ENCODE results near the gene GMPR.

Gene GMPR

GRCh38 chr6:16306334-16306733, 67.9 kb downstream of the GMPR start:
- no peak for DNase-seq

DNA sequence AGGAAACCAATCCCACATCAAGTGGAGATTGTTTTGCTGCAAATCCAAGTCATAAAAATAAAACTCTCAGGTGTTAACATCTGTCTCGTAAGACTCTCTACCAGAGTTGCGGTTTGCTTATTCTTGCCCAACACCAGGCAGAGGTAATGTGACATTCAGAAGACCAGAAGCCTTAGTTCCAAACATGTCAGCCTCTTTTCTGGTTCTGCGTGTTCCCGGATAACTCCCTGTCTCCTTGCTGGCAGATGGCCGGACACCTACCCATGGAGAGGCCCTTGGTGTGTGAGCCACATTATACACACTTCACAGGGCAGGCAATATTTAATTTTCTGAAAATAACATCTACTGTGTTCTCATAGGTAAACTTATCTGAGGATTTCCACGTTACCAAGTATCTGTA, 73.4 kb downstream of the GMPR start:
- DNase-seq, result no peak

DNA sequence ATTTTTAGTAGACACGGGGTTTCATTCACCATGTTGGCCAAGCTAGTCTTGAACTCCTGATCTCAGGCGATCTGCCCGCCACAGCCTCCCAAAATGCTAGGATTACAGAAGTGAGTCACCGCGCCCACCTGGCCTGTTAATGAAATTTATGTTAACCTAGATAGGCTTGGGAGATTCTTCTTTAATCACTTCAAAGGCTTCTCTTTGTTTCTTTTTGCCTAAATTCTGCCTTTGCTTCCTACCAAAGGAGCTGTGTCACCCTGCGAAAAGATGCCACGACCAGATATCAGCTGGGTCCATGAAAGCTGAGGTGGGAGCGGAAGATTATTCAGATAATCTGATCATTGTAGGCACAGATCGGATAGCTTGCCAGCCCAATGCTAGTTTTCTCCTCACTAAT, 75.3 kb downstream of the GMPR start:
- no peak for DNase-seq

DNA sequence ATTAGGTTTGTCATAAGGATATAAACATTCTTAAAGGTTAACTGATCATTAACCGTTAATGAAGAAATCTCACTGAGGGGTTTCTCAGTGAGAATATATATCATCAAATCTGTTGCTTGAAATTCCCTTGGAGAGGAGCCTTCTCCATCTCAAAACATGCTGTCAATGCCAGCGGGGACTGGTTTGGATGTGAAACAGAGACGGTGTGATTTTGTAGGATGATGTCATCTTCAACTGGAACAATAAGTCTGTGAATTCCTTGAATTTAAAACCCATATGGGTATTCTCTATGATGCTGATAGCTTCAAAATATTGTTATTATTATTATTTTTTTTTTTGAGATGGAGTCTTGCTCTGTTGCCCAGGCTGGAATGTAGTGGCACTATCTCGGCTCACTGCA, 75.9 kb downstream of the GMPR start:
- no peak for DNase-seq

GRCh38 chr6:16316741-16317251, 78.4 kb downstream of the GMPR start:
- DNase-seq, result peak; percentile 16

DNA sequence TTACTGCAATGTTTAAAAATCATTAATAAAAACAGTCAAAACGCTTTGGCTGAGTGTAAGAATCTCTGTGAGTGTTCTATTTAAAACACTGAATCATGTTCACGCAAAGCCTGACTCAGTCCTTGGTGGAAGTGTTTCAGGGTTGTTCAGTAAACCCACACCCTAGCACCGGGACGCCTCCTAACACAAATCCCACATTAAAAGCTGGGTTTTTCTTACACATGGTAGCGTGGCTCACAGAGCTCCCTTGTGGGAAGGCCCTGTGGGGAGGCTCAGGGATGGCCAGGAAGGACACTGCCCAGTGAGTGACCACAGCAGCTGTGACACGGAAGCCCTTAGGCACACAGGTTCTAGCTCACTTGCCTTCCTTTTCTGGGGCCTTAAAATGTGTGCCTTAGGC, 80.2 kb downstream of the GMPR start:
- DNase-seq, result no peak

DNA sequence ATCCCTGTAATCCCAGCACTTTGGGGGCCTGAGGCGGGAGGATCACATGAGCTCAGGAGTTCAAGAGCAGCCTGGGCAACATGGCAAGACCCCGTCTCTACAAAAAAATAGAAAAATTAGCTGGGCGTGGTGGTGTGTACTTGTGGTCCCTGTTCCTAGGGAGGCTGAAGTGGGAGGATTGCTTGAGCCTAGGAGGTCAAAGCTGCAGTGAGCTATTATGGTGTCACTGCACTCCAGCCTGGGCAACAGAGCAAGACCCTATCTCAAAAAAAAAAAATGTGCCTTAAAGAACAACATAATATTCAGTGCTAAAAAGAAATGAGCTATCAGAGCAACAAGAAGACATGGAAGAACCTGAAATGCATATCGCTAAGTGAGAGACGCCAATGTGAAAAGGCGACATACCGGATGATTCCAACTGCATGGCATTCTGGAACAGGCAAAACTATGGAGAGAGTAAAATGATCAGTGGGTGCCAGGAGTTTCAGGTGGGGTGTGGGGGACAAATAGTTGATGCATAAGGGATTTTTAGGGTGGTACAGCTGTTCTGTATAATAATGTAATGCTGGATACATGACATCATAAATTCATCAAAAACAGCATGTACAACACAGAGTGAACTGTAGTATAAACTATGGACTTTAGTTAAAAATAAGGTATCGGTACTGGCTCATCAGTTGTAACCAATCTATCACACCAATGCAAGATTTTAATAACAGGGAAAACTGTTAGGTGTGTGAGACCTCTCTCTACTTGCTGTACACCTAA, 80.8 kb downstream of the GMPR start:
- no peak for DNase-seq

GRCh38 chr6:16319813-16320532, 81.6 kb downstream of the GMPR start:
- peak; percentile 32 for DNase-seq

GRCh38 chr6:16320533-16321340, 82.3 kb downstream of the GMPR start:
- no peak for DNase-seq

GRCh38 chr6:16321341-16321710, 82.9 kb downstream of the GMPR start:
- no peak for DNase-seq

DNA sequence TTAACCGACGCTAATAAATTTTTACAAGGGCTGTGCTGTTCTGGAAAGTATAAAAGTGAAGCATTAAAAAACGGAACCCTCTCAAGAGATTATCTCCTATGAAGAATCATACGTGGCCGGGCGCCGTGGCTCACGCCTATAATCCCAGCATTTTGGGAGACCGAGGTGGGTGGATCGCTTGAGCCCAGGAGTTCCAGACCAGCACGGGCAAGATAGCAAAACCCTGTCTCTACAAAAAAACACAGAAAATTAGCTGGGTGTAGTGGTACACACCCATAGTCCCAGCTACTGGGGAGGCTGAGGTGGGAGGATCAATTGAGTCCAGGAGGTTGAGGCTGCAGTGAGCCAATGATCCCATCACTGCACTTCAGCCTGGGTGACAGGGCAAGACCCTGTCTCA, 83.4 kb downstream of the GMPR start:
- no peak for DNase-seq

DNA sequence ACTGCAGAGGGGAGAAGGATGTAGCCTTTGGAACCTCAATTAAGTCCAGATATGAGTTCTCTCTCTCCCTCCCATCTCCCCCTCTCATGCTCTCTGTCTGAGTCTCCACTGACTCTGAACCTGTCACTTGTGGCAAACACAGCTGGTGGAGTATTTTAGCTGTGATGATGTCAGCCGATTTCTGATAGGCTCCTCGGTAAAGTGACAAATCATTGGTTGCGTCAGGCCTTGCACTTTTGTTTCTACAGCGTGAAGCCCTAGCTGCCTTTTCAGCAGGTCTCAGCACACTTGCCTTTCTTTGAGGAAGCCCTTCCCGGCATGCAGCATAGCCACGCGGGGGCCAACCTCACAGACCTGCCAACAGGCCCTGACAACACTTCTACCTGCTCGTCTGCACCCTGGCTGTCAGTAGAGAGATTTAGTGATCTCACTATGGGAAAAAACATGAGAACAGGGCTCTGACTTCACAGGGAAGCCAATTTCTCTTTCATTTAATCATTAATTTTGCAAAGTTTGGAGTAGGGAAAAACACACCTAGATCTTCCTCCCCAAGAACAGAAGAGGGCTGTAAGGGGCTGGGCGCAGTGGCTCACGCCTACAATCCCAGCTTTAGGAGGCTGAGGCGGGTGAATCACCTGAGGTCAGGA, 84.4 kb downstream of the GMPR start:
- DNase-seq, result no peak

DNA sequence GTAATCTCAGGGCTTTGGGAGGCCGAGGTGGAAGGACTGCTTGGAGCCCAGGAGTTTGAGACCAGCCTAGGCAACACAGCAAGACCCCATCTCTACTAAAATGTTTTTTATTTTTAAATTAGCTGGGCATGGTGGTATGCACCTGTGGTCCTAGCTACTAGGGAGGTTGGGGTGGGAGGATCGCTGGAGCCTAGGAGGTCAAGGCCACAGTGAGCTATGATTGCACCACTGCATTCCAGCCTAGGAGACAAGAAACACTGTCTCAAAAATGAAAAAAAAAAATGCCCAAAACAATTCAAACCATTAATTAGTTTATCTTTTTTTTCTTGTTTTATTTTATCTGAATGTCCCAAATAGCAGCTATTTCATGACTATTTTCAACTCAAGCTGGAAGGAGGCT, 85.8 kb downstream of the GMPR start:
- no peak for DNase-seq

DNA sequence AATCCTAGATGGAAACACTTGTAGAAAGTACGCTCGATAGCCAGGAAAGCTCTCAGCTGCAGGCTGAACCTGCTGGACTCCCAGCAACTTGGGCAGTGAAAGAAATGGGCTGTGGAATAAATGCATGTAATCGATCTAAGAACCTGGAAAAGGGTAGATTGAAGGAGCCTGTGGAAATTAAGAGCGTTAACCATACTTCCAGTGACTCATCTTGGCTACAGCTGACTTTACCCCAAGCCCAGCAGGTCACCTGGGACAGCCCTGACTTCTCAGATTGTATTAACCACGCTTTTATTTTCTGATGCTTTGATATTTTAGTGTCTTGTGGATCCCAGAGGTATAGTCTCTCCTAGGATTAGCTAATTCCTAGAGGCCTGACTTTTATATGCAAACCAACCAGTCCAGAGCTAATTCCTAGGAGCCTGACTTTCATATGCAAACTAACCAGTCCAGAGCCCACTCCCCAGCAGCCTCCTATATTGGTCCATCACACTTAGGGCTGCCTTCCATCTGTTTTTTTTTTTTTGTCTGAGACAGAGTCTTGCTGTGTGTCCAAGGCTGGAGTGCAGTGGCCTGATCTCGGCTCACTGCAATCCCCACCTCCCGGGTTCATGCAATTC, 86.3 kb downstream of the GMPR start:
- DNase-seq, result no peak

DNA sequence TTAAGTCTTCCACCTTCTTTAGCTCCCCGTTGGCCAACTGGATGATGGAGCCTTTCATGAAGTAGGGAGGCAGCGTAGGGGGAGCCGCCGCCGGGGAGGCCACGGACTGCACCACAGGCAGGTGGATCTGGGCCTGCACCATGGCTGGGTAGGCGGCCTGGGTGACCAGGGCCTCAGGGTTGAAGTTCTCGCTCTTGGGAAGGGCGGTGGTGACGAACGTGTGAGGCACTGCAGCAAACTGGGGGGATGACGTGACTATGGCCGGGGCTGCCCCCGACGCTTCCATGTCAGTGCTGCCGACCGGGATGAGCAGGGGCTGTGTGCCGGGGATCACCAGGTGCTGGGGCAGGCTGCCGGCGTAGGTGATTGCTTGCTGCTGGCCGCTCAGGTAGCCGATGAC, 88.1 kb downstream of the GMPR start:
- DNase-seq, result no peak

GRCh38 chr6:16326971-16327776, 88.8 kb downstream of the GMPR start:
- DNase-seq, result no peak

- no peak for DNase-seq
Measured at GRCh38 chr6:16327777-16328325, 89.5 kb downstream of the GMPR start.

GRCh38 chr6:16329233-16329632, 90.8 kb downstream of the GMPR start:
- DNase-seq, result no peak

DNA sequence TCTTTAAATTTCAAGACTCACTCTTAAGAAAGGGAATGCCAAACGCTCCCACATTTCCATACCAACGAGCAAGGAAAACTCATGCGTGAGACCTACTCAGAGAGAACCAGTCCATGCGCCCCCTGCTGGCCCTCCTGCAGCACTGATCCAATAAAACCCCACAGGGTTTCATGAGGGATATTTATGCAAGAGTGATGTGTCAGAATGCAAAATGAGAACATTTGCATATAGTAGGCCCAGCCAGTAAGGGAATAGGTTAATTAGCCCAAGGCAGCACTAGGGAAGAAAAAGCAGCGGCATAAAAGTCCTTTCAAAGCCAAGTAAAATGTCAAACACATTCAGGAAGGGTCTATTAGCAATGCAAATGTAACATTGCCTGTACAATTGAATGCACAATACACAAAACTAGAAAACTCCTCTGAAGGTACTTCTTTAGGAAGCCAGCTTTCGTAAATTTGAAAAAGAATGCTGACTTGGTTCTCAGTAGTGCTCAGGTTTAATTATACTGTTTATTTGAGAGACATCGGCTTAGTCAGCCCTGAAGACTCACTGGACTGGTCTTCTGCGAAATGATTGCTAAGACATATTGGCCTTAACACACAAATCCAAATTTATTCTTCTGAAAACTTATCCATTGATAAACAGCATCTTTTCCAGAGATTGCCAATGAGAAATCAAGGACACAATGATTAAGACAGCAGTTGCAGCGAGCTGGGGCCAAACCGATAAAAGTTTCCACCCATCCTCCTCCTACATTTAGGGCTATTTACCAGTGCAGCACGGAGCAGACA, 93.2 kb downstream of the GMPR start:
- no peak for DNase-seq

DNA sequence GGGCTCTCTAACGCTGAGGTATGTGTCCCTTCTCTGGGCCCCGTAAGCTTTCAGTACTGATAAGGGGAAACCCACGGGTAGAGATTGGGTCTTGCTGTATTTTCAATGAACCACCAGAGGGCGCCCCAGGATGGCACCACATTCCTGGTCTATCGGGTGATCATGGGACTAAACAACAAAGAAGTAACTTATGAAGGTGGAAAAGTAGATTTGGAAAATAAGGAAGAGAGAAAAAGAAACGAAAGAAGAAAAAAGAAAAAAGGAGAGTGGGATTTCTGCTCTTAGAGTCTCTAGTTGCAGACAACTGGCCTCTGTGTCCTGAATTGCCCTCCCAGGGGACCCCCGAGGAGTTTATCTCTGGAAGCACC, 93.8 kb downstream of the GMPR start:
- peak; percentile 33 for DNase-seq

GRCh38 chr6:16333580-16333979, 95.2 kb downstream of the GMPR start:
- DNase-seq, result no peak

Measured in T1000 (cell line).